OCI-LY3 (cell line): ENCODE results near the gene CACNG1.

Experiments
- H2AFZ ChIP-seq: fragments of 200-600, 300-600 bp; shearing (Covaris generic); 2 replicates; pipeline ENCODE4 v1.6.0; 2014; ENCODE audit warnings: antibody characterized with exemption, low read depth, low read length
- H3K27ac ChIP-seq: fragments of 200-600, 300-600 bp; sonication (generic); 2 replicates; pipeline ENCODE4 v1.5.1; 2014; ENCODE audit warnings: mild to moderate bottlenecking, low read length, moderate library complexity, mixed read lengths
- H3K27me3 ChIP-seq: fragments of 200-600, 300-600 bp; sonication (generic); 2 replicates; pipeline ENCODE4 v1.6.1; 2014; ENCODE audit warnings: low read depth, low read length, mixed read lengths
- H3K36me3 ChIP-seq: fragments of 200-600, 300-600 bp; sonication (generic); replicated peaks from 2 replicates; pipeline ENCODE3; 2014; ENCODE audit warnings: low read depth, low read length, mixed read lengths
- H3K4me1 ChIP-seq: fragments of 300-600, 200-600 bp; sonication (generic); 2 replicates; pipeline ENCODE4 v1.6.1; 2014; ENCODE audit warnings: low read length, mixed read lengths
- H3K4me2 ChIP-seq: fragments of 200-600, 300-600 bp; sonication (generic); 2 replicates; pipeline ENCODE4 v1.6.1; 2014; ENCODE audit warnings: low read length, mixed read lengths
- H3K4me3 ChIP-seq: fragments of 300-600, 200-600 bp; sonication (generic); 2 replicates; pipeline ENCODE4 v1.5.1; 2014; ENCODE audit warnings: antibody characterized with exemption, mild to moderate bottlenecking, low read length, moderate library complexity
- H3K79me2 ChIP-seq: fragments of 300-600, 200-600 bp; shearing (Covaris generic); 2 replicates; pipeline ENCODE4 v1.6.1; 2014; ENCODE audit warnings: mild to moderate bottlenecking, low read length, mixed read lengths
- H3K9ac ChIP-seq: fragments of 300-600, 200-600 bp; shearing (Covaris generic); 2 replicates; pipeline ENCODE4 v1.6.0; 2014; ENCODE audit warnings: mild to moderate bottlenecking, low read length, moderate library complexity
- H3K9me3 ChIP-seq: fragments of 200-600, 300-600 bp; shearing (Covaris generic); 2 replicates; pipeline ENCODE4 v1.6.1; 2014; ENCODE audit warnings: low read length, mixed read lengths; ENCODE audit not compliant: insufficient read depth
- H4K20me1 ChIP-seq: fragments of 200-600, 300-600 bp; sonication (generic); 2 replicates; pipeline ENCODE4 v1.6.1; 2016; ENCODE audit warnings: low read length, mixed read lengths; ENCODE audit not compliant: insufficient read depth
- EZH2phosphoT487 ChIP-seq: fragments of 200-600 bp; shearing (Covaris generic); IDR thresholded peaks from 2 replicates; pipeline ENCODE4 v1.6.1; 2018; ENCODE audit warnings: antibody characterized with exemption, mixed run types, low read depth
- TF ChIP-seq, protein P1 (sequence below): fragments of 200-600, 300-600 bp; sonication (generic); IDR thresholded peaks from 2 replicates; pipeline ENCODE4 v1.5.1; 2014; ENCODE audit warnings: antibody characterized with exemption, low read length, low read depth

The CACNG1 gene

DNA sequence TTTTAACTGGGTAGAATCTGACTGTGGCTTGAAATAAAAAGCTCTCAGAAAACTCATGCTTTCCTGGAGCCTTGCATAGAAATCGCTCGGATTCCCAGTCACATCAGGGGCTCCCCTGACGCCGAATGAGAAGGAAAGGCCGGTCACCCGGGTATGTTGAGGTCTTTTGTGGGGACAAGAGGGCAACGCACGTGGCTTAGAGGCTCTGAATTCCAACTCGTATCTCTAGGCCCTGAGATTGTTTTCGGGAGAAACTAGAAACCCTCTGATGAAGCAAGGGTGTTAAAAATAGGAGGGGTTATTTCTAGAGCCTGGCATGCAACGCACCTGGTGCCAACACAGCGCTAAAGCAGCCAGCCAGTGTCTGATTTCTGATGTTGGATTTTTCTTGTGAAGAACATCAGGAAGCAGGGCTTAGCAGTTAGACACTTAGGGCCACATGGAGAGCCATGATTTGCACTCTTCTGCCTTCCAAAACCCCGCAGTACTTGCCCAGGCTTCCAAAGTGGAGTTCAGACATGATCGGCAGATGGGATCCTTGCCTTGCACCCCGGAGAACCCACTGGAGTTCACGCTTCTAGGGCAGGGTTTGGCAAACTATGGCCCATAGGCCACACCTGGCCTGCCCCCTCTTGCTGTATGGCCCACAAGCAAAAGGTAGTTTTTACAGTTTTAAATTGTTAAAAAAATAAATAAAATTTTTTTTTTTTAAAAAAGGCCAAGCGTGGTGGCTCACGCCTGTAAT is 12.6 kb downstream of the CACNG1 start:
- Histone ChIP-seq H3K4me1 (no peaks in the 10 kb centered on the region), H3K9ac (no peak overlapping the region), H3K36me3 (no peaks in the 10 kb centered on the region), H3K27me3 (no peaks in the 10 kb centered on the region), H3K27ac (no peak overlapping the region), H3K4me3 (no peak overlapping the region), H3K4me2 (no peak overlapping the region), H2AFZ (no peak overlapping the region), H3K9me3 (no peaks in the 10 kb centered on the region), H4K20me1 (no peaks in the 10 kb centered on the region), H3K79me2 (no peaks in the 10 kb centered on the region)
- TF ChIP-seq EZH2phosphoT487 = no peak
- TF ChIP-seq, protein P1, sequence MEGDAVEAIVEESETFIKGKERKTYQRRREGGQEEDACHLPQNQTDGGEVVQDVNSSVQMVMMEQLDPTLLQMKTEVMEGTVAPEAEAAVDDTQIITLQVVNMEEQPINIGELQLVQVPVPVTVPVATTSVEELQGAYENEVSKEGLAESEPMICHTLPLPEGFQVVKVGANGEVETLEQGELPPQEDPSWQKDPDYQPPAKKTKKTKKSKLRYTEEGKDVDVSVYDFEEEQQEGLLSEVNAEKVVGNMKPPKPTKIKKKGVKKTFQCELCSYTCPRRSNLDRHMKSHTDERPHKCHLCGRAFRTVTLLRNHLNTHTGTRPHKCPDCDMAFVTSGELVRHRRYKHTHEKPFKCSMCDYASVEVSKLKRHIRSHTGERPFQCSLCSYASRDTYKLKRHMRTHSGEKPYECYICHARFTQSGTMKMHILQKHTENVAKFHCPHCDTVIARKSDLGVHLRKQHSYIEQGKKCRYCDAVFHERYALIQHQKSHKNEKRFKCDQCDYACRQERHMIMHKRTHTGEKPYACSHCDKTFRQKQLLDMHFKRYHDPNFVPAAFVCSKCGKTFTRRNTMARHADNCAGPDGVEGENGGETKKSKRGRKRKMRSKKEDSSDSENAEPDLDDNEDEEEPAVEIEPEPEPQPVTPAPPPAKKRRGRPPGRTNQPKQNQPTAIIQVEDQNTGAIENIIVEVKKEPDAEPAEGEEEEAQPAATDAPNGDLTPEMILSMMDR = no peak

DNA sequence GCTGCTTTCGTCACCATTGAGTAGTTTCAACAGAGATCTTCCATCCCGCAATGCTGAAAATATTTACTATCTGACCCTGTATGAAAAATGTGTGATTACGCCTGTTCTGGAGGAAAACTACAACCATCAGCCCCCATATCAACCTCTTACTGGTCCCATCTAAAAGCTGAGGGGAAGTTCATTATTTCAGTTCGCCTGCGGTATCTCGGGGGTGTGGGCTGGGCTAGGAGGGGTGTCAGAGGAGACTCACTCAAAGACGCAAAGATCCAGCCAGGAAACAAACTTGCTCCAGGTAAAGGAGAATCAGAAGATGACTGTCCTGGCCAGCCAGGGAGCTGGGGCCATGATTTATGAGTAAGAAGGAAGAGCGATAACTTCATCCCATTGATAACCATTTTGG is 13.7 kb downstream of the CACNG1 start:
- H3K4me3 ChIP-seq = no peak overlapping the region

DNA sequence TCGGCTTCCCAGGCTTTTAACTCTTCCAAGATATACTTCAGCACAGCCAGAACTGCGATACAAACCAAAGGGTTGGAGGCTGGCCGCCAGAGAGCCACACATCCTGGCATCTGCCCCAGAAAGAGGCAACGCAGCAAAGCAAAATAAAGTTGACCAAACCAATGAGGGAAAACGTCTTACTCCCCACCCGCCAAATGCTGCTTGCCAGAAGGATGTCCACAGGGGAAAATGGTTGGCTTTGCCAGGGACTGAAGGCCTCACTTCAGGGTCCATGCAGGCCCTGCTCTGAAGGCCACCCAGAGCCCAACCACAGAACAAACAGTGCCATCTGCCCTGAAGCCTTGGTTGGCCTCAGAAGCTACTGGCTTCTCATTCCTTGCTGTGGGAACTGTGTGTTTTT is 15.0 kb downstream of the CACNG1 start:
- no peak overlapping the region for H2AFZ ChIP-seq
- no peak for TF ChIP-seq EZH2phosphoT487
- TF ChIP-seq, protein P1 = no peak

More for the DNA sequence above, 13.7 kb downstream of the CACNG1 start:
- H3K4me2 ChIP-seq = no peak overlapping the region
- H4K20me1 ChIP-seq = no peaks in the 10 kb centered on the region
- H3K9ac ChIP-seq = no peak overlapping the region
- H3K4me1 ChIP-seq = no peaks in the 10 kb centered on the region
- H3K9me3 ChIP-seq = no peaks in the 10 kb centered on the region
- H3K79me2 ChIP-seq = no peaks in the 10 kb centered on the region
- H3K27ac ChIP-seq = no peak overlapping the region
- H3K36me3 ChIP-seq = no peaks in the 10 kb centered on the region
- TF ChIP-seq, protein P1 = no peak
- TF ChIP-seq EZH2phosphoT487 = no peak
- H3K27me3 ChIP-seq = no peaks in the 10 kb centered on the region
- no peak overlapping the region for H2AFZ ChIP-seq

DNA sequence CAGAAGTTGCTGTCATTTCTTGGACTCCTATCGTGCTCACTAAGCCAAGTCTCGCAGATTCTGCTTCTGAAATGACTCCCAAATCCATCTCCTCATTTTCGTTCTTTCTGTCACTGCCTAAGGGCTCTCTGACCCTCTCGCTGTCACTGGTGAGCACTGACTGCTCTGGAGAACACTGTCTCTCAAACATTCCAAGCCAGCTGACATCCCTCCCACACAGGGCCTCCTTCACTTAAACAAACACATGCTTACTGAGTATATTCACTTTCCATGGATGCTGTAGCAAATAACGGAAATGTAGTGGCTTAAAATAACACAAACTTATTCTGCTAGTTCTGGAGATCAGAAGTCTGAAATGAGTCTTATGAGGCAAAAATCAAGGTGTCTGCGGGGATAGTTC is 18.8 kb downstream of the CACNG1 start:
- no peak overlapping the region for H3K4me3 ChIP-seq
- H3K27ac ChIP-seq = no peak overlapping the region
- no peaks in the 10 kb centered on the region for H3K9me3 ChIP-seq
- no peak overlapping the region for H3K9ac ChIP-seq
- TF ChIP-seq EZH2phosphoT487 = no peak
- TF ChIP-seq, protein P1 = no peak
- no peaks in the 10 kb centered on the region for H3K4me1 ChIP-seq
- H3K36me3 ChIP-seq = no peaks in the 10 kb centered on the region
- H3K27me3 ChIP-seq = no peaks in the 10 kb centered on the region
- H4K20me1 ChIP-seq = no peaks in the 10 kb centered on the region
- H2AFZ ChIP-seq = no peak overlapping the region
- no peak overlapping the region for H3K4me2 ChIP-seq
- H3K79me2 ChIP-seq = no peaks in the 10 kb centered on the region

More for the DNA sequence above, 15.0 kb downstream of the CACNG1 start:
- Histone ChIP-seq H3K27me3 (no peaks in the 10 kb centered on the region), H3K4me3 (no peak overlapping the region), H3K4me2 (no peak overlapping the region), H3K27ac (no peak overlapping the region), H4K20me1 (no peaks in the 10 kb centered on the region), H3K4me1 (no peaks in the 10 kb centered on the region), H3K36me3 (no peaks in the 10 kb centered on the region), H3K9me3 (no peaks in the 10 kb centered on the region), H3K9ac (no peak overlapping the region), H3K79me2 (no peaks in the 10 kb centered on the region)
